Smooth muscle cell (in vitro differentiated cells): ENCODE results near the gene KCNIP1. TPM values are rescaled to one million over a fixed set of nuclear protein-coding genes. Genes with fewer than 3 reads are reported as not detected.

Experiments used
- DNase-seq: peaks from one replicate; lab custom pipeline; 2025; ENCODE audit not compliant: unreplicated experiment; lab: John Stamatoyannopoulos, UW
- H2AFZ ChIP-seq: fragments of 200-600 bp; sonication (generic); 2 replicates; pipeline ENCODE4 v1.6.0; 2016; ENCODE audit warnings: antibody characterized with exemption, low read depth, mild to moderate bottlenecking
- H3F3A ChIP-seq: fragments of 200-600 bp; sonication (generic); 2 replicates; pipeline ENCODE4 v1.6.0; 2017; ENCODE audit warnings: antibody characterized with exemption, low read depth
- H3K27ac ChIP-seq: fragments of 200-600 bp; sonication (generic); 2 replicates; pipeline ENCODE4 v1.5.1; 2016; ENCODE audit warnings: low read depth, mild to moderate bottlenecking
- H3K27me3 ChIP-seq: fragments of 200-600 bp; sonication (generic); 2 replicates; pipeline ENCODE4 v1.6.1; 2016; ENCODE audit warnings: low read depth, mild to moderate bottlenecking
- H3K36me3 ChIP-seq: fragments of 200-600 bp; sonication (generic); 2 replicates; pipeline ENCODE4 v1.5.1; 2016; ENCODE audit warnings: low read depth
- H3K4me1 ChIP-seq: fragments of 200-600 bp; sonication (generic); 2 replicates; pipeline ENCODE4 v1.5.1; 2016; ENCODE audit warnings: low read depth
- H3K4me2 ChIP-seq: fragments of 200-600 bp; sonication (generic); 2 replicates; pipeline ENCODE4 v1.6.0; 2016; ENCODE audit warnings: mild to moderate bottlenecking
- H3K4me3 ChIP-seq: fragments of 200-600 bp; sonication (generic); 2 replicates; pipeline ENCODE4 v1.5.1; 2016; ENCODE audit warnings: mild to moderate bottlenecking
- H3K79me2 ChIP-seq: fragments of 200-600 bp; sonication (generic); 2 replicates; pipeline ENCODE4 v1.6.0; 2016; ENCODE audit warnings: low read depth, mild to moderate bottlenecking
- H3K9ac ChIP-seq: fragments of 200-600 bp; sonication (generic); 2 replicates; pipeline ENCODE4 v1.6.0; 2016; ENCODE audit warnings: low read depth
- H3K9me3 ChIP-seq: fragments of 200-600 bp; sonication (generic); replicated peaks from 2 replicates; pipeline ENCODE4 v1.5.1; 2016; ENCODE audit warnings: low read depth
- H4K20me1 ChIP-seq: fragments of 200-600 bp; sonication (generic); 2 replicates; pipeline ENCODE4 v1.6.0; 2016; ENCODE audit warnings: low read depth
- CTCF ChIP-seq: fragments of 200-600 bp; sonication (generic); IDR thresholded peaks from 2 replicates; pipeline ENCODE4 v1.5.1; 2017; ENCODE audit warnings: borderline replicate concordance, mild to moderate bottlenecking, antibody characterized with exemption; ENCODE audit not compliant: insufficient read depth, poor library complexity, severe bottlenecking
- WGBS: methylation state at CpG from one replicate; pipeline ENCODE4 v1.1.7; 2016; ENCODE audit warnings: low lambda C conversion rate; 5-methylcytosine and 5-hydroxymethylcytosine counted together
- polyA plus RNA-seq: library from polyadenylated mRNA; unstranded; fragments of >200 nt; fragmentation: Nextera tagmentation; extraction: Ambion mirVana; gene quantifications from 2 replicates; pipeline ENCODE4 v1.2.1, GENCODE V29; 2016
- total RNA-seq: library from RNA; depleted of rRNA; stranded (reverse); fragments of >200 nt; gene quantifications from 2 replicates; pipeline ENCODE4 v1.2.3, GENCODE V29; 2014

The KCNIP1 gene
- total and polyA plus RNA-seq, 2 experiments from 2014 or later = 0.50 TPM; not detected in 1

GRCh38 chr5:170627271-170627670 lies 123.5 kb downstream of the KCNIP1 start:
- H4K20me1 ChIP-seq = no peaks in the 10 kb centered on the region
- WGBS = 89% methylated on average over 3 of the region's 3 CpGs
- no peak overlapping the region for H3K27ac ChIP-seq
- no peaks in the 10 kb centered on the region for H3K36me3 ChIP-seq
- H2AFZ ChIP-seq = no peak overlapping the region
- no peaks in the 10 kb centered on the region for H3K79me2 ChIP-seq
- H3K4me2 ChIP-seq = no peak overlapping the region
- H3K4me1 ChIP-seq = peaks cover 4% of the 10 kb centered on the region
- no peaks in the 10 kb centered on the region for H3F3A ChIP-seq
- H3K9me3 ChIP-seq = no peaks in the 10 kb centered on the region
- H3K4me3 ChIP-seq = no peak overlapping the region
- no peak overlapping the region for H3K9ac ChIP-seq
- DNase-seq = no peak
- no peak for TF ChIP-seq CTCF
- H3K27me3 ChIP-seq = peaks cover 22% of the 10 kb centered on the region

- WGBS = 77% methylated on average over 8 of the region's 8 CpGs
- Histone ChIP-seq H4K20me1 (no peaks in the 10 kb centered on the region), H3K27me3 (peaks cover 22% of the 10 kb centered on the region), H3F3A (no peaks in the 10 kb centered on the region), H3K9ac (no peak overlapping the region), H3K4me2 (no peak overlapping the region), H2AFZ (no peak overlapping the region), H3K36me3 (no peaks in the 10 kb centered on the region), H3K4me3 (no peak overlapping the region), H3K79me2 (no peaks in the 10 kb centered on the region), H3K27ac (no peak overlapping the region), H3K9me3 (no peaks in the 10 kb centered on the region), H3K4me1 (peaks cover 4% of the 10 kb centered on the region)
- TF ChIP-seq CTCF = no peak
- no peak for DNase-seq
Measured at GRCh38 chr5:170628028-170628427, 124.2 kb downstream of the KCNIP1 start.

GRCh38 chr5:170628691-170629565 lies 125.1 kb downstream of the KCNIP1 start:
- H2AFZ ChIP-seq = no peak overlapping the region
- 95% methylated on average over 19 of the region's 19 CpGs for WGBS
- no peak for TF ChIP-seq CTCF

More at GRCh38 chr5:170628691-170629565, 125.1 kb downstream of the KCNIP1 start:
- H3K9ac ChIP-seq = no peak overlapping the region
- no peak overlapping the region for H3K4me2 ChIP-seq
- H3K9me3 ChIP-seq = no peaks in the 10 kb centered on the region
- H3K4me1 ChIP-seq = peaks cover 4% of the 10 kb centered on the region
- no peaks in the 10 kb centered on the region for H3K36me3 ChIP-seq
- no peaks in the 10 kb centered on the region for H4K20me1 ChIP-seq
- H3F3A ChIP-seq = no peaks in the 10 kb centered on the region
- no peak overlapping the region for H3K27ac ChIP-seq
- no peak for DNase-seq
- H3K4me3 ChIP-seq = no peak overlapping the region
- no peaks in the 10 kb centered on the region for H3K79me2 ChIP-seq
- H3K27me3 ChIP-seq = peaks cover 20% of the 10 kb centered on the region
